T-helper 1 cell treated with Interleukin-12 subunit alpha and Interleukin-12 subunit beta and Interleukin-4 antibody, amounts not matched to agents 30 ng/mL and 1 ng/mL, for 36 hours (primary cell): ENCODE measurements around the gene MMP23B. TPM values are rescaled to one million over a fixed set of nuclear protein-coding genes. Genes with fewer than 3 reads are reported as not detected.

ENCODE experiments used
- total RNA-seq: library from RNA; stranded (reverse); gene quantifications from 2 replicates; pipeline ENCODE4 v1.2.3, GENCODE V29; 2022

Gene MMP23B
- total RNA-seq, 1 donor from 2014 or later = 2.6 TPM

Other genes with a start within 250 kb of the MMP23B start
- 119 and 120 TPM in 2 replicates for gene CCNL2, start 232.8 kb upstream of the MMP23B start, total RNA-seq
- 138 and 139 TPM in 2 replicates for gene MRPL20, start 224.9 kb upstream of the MMP23B start, total RNA-seq
- not detected in 2 replicates for gene ANKRD65, start 210.9 kb upstream of the MMP23B start, total RNA-seq
- 1.6 and 2.0 TPM in 2 replicates for gene VWA1, start 196.5 kb upstream of the MMP23B start, total RNA-seq
- gene ATAD3C, start 182.5 kb upstream of the MMP23B start, total RNA-seq = 0.56 and 1.5 TPM in 2 replicates
- 48.7 and 50.9 TPM in 2 replicates for gene ATAD3B, start 160.4 kb upstream of the MMP23B start, total RNA-seq
- 47.3 and 49.8 TPM in 2 replicates for gene ATAD3A, start 120.0 kb upstream of the MMP23B start, total RNA-seq
- gene TMEM240, start 91.5 kb upstream of the MMP23B start, total RNA-seq = 0.39 and 0.63 TPM in 2 replicates
- 137 and 138 TPM in 2 replicates for gene SSU72, start 57.3 kb upstream of the MMP23B start, total RNA-seq
- 6.9 and 8.8 TPM in 2 replicates for gene FNDC10, start 32.0 kb upstream of the MMP23B start, total RNA-seq
- gene MIB2, start 16.7 kb upstream of the MMP23B start, total RNA-seq = 36.7 and 38.1 TPM in 2 replicates
- gene CDK11B, start 26.8 kb downstream of the MMP23B start, total RNA-seq = 33.2 and 37.0 TPM in 2 replicates
- 64.8 and 65.2 TPM in 2 replicates for gene SLC35E2B, start 60.6 kb downstream of the MMP23B start, total RNA-seq
- gene CDK11A, start 92.2 kb downstream of the MMP23B start, total RNA-seq = 98.0 and 103 TPM in 2 replicates
- 79.4 and 84.4 TPM in 2 replicates for gene NADK, start 146.3 kb downstream of the MMP23B start, total RNA-seq